ENCODE data around the gene RAPGEF6. TPM values are rescaled to one million over a fixed set of nuclear protein-coding genes. Genes with fewer than 3 reads are reported as not detected.

The RAPGEF6 gene
- polyA plus RNA-seq, 1 donor (not counting 4 experiments of a cell fraction or from before 2014, with no cell fraction given) = 8.7 TPM

GRCh38 chr5:131459216-131459615, 175.8 kb downstream of the RAPGEF6 start:
- Histone ChIP-seq H3K4me2 (ENCODE audit: control insufficient read depth, extremely low read depth, insufficient read depth, low read depth, low read length) (no peak overlapping the region), H3K4me3 (ENCODE audit: control insufficient read depth in 2 of 3, extremely low read depth in 1 of 3, insufficient read depth in 2 of 3, low read depth in 1 of 3, low read length in 3 of 3) (no peak overlapping the region), H3K9me3 (ENCODE audit: control insufficient read depth, low read depth, low read length) (no peaks in the 10 kb centered on the region), H4K20me1 (ENCODE audit: control insufficient read depth, extremely low read depth, insufficient read depth, low read length) (no peaks in the 10 kb centered on the region), H3K9ac (ENCODE audit: control insufficient read depth, extremely low read depth, insufficient read depth, low read length) (no peak overlapping the region), H3K27me3 (ENCODE audit: control insufficient read depth, extremely low read depth, insufficient read depth, low read length) (no peaks in the 10 kb centered on the region), H2AFZ (ENCODE audit: control insufficient read depth, low read length) (no peak overlapping the region), H3K79me2 (ENCODE audit: control insufficient read depth, insufficient read depth, low read length) (no peaks in the 10 kb centered on the region), H3K36me3 (ENCODE audit: control insufficient read depth in 2 of 2, extremely low read depth in 1 of 2, insufficient read depth in 2 of 2, low read length in 2 of 2) (peaks cover 0 to 3% of the 10 kb centered on the region in 2 experiments), H3K9me1 (ENCODE audit: control insufficient read depth, extremely low read depth, insufficient read depth, low read length) (no peaks in the 10 kb centered on the region), H3K27ac (ENCODE audit: control insufficient read depth, insufficient read depth, low read length) (no peak overlapping the region), H3K4me1 (ENCODE audit: control insufficient read depth, extremely low read depth, insufficient read depth, low read length) (no peaks in the 10 kb centered on the region)
- TF ChIP-seq EZH2 (IDR thresholded peaks at IDR 0.05; ENCODE audit: low read length) (no peak), CTCF (optimal IDR thresholded peaks at IDR 0.05 in 1 of 3, IDR thresholded peaks at IDR 0.05 in 1 of 3, conservative IDR thresholded peaks at IDR 0.05 in 1 of 3; ENCODE audit: extremely low read depth in 1 of 3, insufficient read depth in 2 of 3, low read length in 3 of 3) (no peak)
- dilution Hi-C loops (cut with MboI; ENCODE audit: extremely low pct_ligation_motif_present, low sequenced_read_pairs) = no loop called here
- FAIRE-seq (no peak), DNase-seq (ENCODE audit: low read depth, low spot score) (no peak)

- DNase-seq (ENCODE audit: low read depth, low spot score) (no peak), FAIRE-seq (no peak)
- Histone ChIP-seq H3K4me1 (ENCODE audit: control insufficient read depth, extremely low read depth, insufficient read depth, low read length) (no peaks in the 10 kb centered on the region), H3K4me3 (ENCODE audit: control insufficient read depth in 2 of 3, extremely low read depth in 1 of 3, insufficient read depth in 2 of 3, low read depth in 1 of 3, low read length in 3 of 3) (no peak overlapping the region), H3K36me3 (ENCODE audit: control insufficient read depth in 2 of 2, extremely low read depth in 1 of 2, insufficient read depth in 2 of 2, low read length in 2 of 2) (peaks cover 0 to 7% of the 10 kb centered on the region in 2 experiments), H4K20me1 (ENCODE audit: control insufficient read depth, extremely low read depth, insufficient read depth, low read length) (no peaks in the 10 kb centered on the region), H3K27ac (ENCODE audit: control insufficient read depth, insufficient read depth, low read length) (no peak overlapping the region), H2AFZ (ENCODE audit: control insufficient read depth, low read length) (no peak overlapping the region), H3K9ac (ENCODE audit: control insufficient read depth, extremely low read depth, insufficient read depth, low read length) (no peak overlapping the region), H3K9me3 (ENCODE audit: control insufficient read depth, low read depth, low read length) (no peaks in the 10 kb centered on the region), H3K4me2 (ENCODE audit: control insufficient read depth, extremely low read depth, insufficient read depth, low read depth, low read length) (no peak overlapping the region), H3K27me3 (ENCODE audit: control insufficient read depth, extremely low read depth, insufficient read depth, low read length) (no peaks in the 10 kb centered on the region), H3K79me2 (ENCODE audit: control insufficient read depth, insufficient read depth, low read length) (no peaks in the 10 kb centered on the region), H3K9me1 (ENCODE audit: control insufficient read depth, extremely low read depth, insufficient read depth, low read length) (no peaks in the 10 kb centered on the region)
- TF ChIP-seq EZH2 (IDR thresholded peaks at IDR 0.05; ENCODE audit: low read length) (no peak), CTCF (optimal IDR thresholded peaks at IDR 0.05 in 1 of 3, IDR thresholded peaks at IDR 0.05 in 1 of 3, conservative IDR thresholded peaks at IDR 0.05 in 1 of 3; ENCODE audit: extremely low read depth in 1 of 3, insufficient read depth in 2 of 3, low read length in 3 of 3) (no peak)
- dilution Hi-C loops (cut with MboI; ENCODE audit: extremely low pct_ligation_motif_present, low sequenced_read_pairs) = no loop called here
Measured at GRCh38 chr5:131457193-131457592, 177.8 kb downstream of the RAPGEF6 start.

Measured in keratinocyte (primary cell).